Panc1 (cell line): ENCODE measurements around the gene LDLRAD4.

Source experiments
- POLR2AphosphoS5 ChIP-seq: IDR thresholded peaks from 2 replicates; pipeline ENCODE4 v1.6.1; 2012; ENCODE audit warnings: mild to moderate bottlenecking, low read depth, low read length, moderate library complexity
- SIN3A ChIP-seq: IDR thresholded peaks from 2 replicates; pipeline ENCODE4 v1.6.1; 2012; ENCODE audit warnings: low read depth, mild to moderate bottlenecking, low read length, moderate library complexity, borderline replicate concordance; ENCODE audit not compliant: insufficient read depth
- TCF7L2 ChIP-seq: IDR thresholded peaks from 2 replicates; pipeline ENCODE4 v1.6.1; 2011; ENCODE audit warnings: mild to moderate bottlenecking, low read depth, low read length, inconsistent platforms
- TF ChIP-seq, protein P1 (sequence below): fragments of 450-650 bp; IDR thresholded peaks from 2 replicates; pipeline ENCODE4 v1.5.1; 2017; ENCODE audit warnings: mild to moderate bottlenecking
- TF ChIP-seq, protein P2 (sequence below), 2 experiments: IDR thresholded peaks; 2 replicates each; pipeline ENCODE4 v1.6.1; 2011 to 2012; ENCODE audit warnings: low read depth in 2 of 2, control low read depth in 1 of 2, low read length in 1 of 2, mild to moderate bottlenecking in 1 of 2, moderate library complexity in 1 of 2; ENCODE audit not compliant: insufficient read depth in 1 of 2

DNA sequence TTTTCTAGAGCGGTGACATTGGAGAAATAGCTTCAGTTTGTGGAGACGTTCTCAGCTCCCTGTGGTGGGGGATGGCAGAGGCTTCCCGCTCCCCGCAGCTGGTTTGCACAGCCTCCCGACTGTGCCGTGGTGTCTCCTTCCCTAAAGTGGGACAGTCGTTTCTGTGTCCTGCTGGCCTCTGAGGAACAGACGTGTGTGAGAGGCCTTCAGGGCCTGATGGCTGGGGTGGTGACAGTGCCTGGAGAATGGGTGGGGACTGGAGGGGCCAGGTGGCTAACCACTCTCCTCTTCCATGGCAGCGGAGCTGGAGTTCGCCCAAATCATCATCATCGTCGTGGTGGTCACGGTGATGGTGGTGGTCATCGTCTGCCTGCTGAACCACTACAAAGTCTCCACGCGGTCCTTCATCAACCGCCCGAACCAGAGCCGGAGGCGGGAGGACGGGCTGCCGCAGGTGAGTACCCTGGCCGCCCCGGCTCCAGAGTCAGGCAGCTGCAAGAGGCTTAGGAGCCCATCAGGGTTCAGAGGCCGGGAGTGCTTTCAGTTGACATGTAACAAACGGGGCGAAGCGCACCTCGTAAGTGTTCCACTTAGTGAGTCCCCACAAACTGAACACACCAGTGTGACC, 402.4 kb downstream of the LDLRAD4 start:
- TF ChIP-seq, protein P1, sequence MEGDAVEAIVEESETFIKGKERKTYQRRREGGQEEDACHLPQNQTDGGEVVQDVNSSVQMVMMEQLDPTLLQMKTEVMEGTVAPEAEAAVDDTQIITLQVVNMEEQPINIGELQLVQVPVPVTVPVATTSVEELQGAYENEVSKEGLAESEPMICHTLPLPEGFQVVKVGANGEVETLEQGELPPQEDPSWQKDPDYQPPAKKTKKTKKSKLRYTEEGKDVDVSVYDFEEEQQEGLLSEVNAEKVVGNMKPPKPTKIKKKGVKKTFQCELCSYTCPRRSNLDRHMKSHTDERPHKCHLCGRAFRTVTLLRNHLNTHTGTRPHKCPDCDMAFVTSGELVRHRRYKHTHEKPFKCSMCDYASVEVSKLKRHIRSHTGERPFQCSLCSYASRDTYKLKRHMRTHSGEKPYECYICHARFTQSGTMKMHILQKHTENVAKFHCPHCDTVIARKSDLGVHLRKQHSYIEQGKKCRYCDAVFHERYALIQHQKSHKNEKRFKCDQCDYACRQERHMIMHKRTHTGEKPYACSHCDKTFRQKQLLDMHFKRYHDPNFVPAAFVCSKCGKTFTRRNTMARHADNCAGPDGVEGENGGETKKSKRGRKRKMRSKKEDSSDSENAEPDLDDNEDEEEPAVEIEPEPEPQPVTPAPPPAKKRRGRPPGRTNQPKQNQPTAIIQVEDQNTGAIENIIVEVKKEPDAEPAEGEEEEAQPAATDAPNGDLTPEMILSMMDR = no peak
- no peak for TF ChIP-seq TCF7L2
- no peak for TF ChIP-seq POLR2AphosphoS5
- TF ChIP-seq SIN3A = no peak
- TF ChIP-seq, protein P2, sequence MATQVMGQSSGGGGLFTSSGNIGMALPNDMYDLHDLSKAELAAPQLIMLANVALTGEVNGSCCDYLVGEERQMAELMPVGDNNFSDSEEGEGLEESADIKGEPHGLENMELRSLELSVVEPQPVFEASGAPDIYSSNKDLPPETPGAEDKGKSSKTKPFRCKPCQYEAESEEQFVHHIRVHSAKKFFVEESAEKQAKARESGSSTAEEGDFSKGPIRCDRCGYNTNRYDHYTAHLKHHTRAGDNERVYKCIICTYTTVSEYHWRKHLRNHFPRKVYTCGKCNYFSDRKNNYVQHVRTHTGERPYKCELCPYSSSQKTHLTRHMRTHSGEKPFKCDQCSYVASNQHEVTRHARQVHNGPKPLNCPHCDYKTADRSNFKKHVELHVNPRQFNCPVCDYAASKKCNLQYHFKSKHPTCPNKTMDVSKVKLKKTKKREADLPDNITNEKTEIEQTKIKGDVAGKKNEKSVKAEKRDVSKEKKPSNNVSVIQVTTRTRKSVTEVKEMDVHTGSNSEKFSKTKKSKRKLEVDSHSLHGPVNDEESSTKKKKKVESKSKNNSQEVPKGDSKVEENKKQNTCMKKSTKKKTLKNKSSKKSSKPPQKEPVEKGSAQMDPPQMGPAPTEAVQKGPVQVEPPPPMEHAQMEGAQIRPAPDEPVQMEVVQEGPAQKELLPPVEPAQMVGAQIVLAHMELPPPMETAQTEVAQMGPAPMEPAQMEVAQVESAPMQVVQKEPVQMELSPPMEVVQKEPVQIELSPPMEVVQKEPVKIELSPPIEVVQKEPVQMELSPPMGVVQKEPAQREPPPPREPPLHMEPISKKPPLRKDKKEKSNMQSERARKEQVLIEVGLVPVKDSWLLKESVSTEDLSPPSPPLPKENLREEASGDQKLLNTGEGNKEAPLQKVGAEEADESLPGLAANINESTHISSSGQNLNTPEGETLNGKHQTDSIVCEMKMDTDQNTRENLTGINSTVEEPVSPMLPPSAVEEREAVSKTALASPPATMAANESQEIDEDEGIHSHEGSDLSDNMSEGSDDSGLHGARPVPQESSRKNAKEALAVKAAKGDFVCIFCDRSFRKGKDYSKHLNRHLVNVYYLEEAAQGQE (IDR thresholded peaks at IDR 0.05; ENCODE audit: insufficient read depth in 1 of 2, low read depth in 2 of 2, low read length in 1 of 2) = no peak
